Measurements from ENCODE around the gene EML2.
"Not testable (repeated sequence)": the region's sequence is repeated elsewhere in the genome, so short reads cannot be mapped to it uniquely, and the experiment has no call there.

The EML2 gene

GRCh38 chr19:45646345-45646698, 7.1 kb upstream of the EML2 start:
- DNase-seq (ENCODE audit: low spot score): no peak

DNA sequence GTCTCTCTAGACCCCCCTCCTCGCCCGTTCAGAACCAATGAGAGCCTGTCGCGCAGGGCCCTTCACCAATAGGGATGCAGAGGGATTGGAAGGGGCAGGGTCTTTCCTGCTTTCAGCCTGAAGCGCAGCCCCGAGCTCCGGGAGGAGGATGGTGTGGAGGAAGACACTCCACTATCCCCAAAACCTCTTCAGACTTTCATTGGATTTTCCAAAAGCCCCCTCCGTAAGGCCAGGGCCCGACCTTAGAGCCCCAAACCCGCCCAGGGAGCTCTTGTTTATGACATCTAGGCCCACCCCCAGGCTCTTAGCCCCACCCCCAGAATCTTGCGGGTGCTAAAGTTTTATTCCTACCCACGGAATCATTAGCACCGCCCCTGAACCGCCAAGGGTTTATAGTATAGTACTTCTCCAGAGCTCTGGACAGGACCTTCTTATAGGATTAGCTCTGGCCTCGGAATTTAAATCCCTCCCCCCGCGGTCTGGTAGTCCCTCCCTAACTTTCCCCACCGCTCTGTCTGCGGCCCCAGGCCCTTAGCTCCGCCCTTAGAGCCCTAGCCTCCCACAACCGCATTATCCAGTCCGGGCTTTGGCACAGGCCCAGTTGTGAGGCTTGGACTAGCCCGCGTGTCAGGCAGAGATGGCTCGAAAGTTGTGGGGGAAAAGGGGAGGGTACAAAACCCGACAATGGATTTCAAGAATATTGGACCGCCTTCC, 6.6 kb upstream of the EML2 start:
- DNase-seq (ENCODE audit: low spot score): peak; percentile 93

DNA sequence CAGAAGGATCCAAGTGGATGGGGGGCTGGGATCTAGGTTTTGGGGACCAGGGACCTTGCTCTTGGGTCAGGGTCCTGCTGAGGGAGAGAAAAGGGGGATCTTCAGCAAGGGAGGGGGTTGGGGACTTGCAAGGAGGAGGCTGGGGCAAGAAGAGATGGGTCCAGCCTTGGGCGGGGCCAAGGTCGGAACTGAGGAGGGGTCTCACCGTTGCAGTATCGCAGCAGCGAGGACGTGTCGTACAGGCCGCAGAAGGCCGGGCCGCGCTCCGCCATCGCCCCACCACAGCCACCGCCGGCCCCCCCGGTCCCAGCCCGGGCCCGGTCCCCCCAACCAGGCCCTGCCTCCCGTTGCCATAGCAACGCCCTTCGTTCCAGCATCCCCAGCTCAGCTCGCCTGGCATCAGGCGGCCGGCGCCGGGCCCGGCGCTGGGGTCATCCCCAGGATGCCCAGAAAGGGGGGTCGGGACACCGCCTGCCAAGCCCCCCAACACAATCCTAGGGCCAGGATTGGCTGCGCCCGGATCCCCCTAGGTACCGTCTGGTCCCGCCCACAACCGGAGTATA, 6.0 kb upstream of the EML2 start:
- DNase-seq (ENCODE audit: low spot score): no peak

GRCh38 chr19:45643927-45644771, 5.0 kb upstream of the EML2 start:
- DNase-seq (ENCODE audit: low spot score): no peak

DNA sequence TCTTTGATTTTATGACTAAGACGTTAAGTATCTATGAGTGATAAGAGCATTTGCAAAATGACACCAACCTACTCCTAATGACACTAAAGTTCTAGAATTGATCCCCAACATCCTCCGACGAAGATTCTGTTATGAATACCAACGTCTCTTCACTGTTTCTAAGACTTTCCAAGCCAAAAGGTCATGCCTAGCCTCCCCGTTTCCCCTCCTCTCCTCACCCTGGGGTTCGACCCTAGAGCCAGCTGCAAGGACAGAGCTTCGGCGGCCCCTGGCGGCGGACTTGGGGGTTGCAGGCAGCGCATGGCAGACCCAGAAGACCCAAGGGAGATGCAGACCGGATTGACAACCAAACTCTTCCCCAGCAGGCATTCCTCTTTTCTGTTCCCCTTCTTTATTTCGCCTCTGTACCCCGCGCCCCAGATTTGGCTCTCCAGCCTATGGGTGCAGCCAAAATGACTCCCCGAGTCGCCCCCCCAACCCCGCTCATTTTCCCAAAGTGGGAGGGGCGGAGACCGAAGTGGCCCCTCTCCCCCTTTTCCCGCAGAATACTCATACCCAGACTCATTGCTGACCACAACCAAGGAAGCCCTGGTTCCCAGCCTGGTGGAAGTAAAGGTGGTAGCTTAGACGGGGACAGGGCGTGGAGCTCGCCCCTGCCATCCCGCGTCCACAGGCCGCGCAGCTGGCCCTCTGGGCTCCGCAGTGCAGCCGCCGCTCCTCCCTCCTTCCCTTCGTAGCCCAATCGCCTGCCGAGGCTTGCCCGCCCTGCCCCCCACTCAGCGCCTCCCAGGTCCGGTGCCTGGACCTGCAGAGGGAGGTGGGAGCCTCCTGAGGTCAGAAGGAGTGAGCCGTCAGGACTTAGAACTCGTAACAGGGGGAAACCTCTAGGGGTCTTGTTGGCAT, 4.1 kb upstream of the EML2 start:
- peak; percentile 78 for DNase-seq (ENCODE audit: low spot score)

- DNase-seq (ENCODE audit: low spot score): peak; percentile 73
Measured at GRCh38 chr19:45641274-45642105, 2.3 kb upstream of the EML2 start.

- DNase-seq (ENCODE audit: low spot score): peak; percentile 6
Measured at GRCh38 chr19:45640849-45641273, 1.7 kb upstream of the EML2 start.

DNA sequence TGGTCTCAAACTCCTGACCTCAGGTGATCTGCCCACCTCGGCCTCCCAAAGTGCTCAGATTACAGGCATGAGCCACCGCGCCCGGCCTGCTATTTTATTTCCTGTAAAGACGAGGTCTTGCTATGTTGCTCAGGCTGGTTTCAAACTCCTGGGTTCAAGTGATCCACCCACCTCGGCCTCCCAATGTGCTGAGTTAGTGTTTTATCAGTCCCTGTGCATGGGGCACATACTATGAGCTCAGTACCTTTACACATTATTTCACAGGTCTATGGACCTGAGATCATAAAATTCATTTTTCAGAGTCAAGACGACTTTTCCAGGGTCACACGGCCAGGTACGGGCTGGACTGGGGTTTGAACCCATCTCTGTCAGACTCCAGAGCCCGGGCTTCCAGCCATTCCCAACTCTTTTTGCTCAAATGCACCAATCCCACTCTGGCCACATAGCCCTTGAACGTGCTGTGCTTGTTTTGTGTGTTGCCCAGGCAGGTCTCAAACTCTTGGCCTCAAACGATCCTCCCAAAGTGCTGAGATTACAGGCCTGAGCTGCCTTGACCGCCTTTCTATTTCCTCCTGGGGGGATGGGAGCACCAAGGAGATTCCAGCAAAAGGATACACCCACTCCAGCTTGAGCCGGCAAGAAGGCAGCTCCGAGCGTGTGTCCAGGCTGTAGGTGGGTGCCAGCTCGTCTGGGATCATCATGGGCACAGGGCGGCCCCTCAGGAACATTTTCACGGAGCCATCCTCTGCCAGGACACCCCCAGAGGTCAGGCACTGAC, 1.1 kb downstream of the EML2 start:
- DNase-seq (ENCODE audit: low spot score): peak; percentile 27

GRCh38 chr19:45636902-45637301, 2.3 kb downstream of the EML2 start:
- DNase-seq (ENCODE audit: low spot score): no peak

GRCh38 chr19:45636275-45636674, 2.9 kb downstream of the EML2 start:
- DNase-seq (ENCODE audit: low spot score): no peak

GRCh38 chr19:45632468-45633196, 6.6 kb downstream of the EML2 start:
- DNase-seq (ENCODE audit: low spot score): peak; percentile 98

DNA sequence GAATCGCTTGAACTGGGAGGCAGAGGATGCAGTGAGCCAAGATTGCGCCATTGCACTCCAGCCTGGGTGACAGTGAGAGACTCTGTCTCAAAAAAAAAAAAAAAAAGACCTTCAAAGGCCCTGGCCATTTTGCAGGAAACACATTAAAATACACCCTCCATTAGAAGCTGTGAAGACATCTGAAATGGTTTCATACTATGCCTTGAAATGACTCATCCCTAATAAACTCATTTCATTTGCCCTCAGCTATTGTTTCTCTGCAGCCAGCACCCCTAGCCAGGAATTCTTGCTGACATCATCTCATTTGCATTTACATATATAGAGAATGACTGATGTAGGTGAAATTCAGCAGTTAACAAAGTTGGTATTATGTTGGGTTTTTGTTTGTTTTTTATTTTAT, 8.7 kb downstream of the EML2 start:
- DNase-seq (ENCODE audit: low spot score): peak; percentile 83

GRCh38 chr19:45629704-45630103, 9.5 kb downstream of the EML2 start:
- DNase-seq (ENCODE audit: low spot score): no peak

DNA sequence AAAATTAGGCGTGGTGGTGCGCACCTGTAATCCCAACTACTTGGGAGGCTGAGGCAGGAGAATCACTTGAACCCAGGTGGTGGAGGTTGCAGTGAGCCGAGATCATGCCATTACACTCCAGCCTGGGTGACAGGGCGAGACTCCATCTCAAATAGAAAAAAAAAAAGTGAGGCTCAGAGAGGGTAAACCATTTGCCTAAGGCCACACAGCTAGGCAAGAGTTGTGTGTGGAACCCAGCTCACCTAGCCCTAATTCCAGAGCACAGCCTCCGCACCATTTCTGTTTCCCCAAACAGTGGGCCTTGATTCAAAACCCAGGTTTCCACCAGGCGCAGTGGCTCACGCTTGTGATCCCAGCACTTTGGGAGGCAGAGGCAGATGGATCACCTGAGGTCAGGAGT, 11.0 kb downstream of the EML2 start:
- DNase-seq (ENCODE audit: low spot score): not testable (repeated sequence)

DNA sequence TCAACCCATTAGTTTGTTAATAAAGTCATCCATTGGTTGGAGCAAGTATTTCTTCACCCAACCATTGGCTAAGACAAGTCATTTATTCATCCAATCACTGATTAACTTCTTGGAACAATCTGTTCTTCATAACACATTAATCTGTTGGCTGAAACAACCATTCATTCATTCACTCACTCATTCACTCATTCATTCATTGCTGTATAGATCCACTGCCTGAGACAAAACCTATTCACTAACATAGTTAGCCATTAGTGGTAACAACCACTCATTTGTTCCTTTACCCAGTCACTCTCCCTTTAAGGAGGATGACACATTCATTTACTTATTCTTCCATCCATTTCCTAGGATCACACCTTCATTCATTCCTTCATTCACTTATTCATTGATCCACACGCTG, 15.2 kb downstream of the EML2 start:
- DNase-seq (ENCODE audit: low spot score): no peak

GRCh38 chr19:45621976-45622503, 17.2 kb downstream of the EML2 start:
- no peak for DNase-seq (ENCODE audit: low spot score)

GRCh38 chr19:45621389-45621788, 17.8 kb downstream of the EML2 start:
- DNase-seq (ENCODE audit: low spot score): no peak

DNA sequence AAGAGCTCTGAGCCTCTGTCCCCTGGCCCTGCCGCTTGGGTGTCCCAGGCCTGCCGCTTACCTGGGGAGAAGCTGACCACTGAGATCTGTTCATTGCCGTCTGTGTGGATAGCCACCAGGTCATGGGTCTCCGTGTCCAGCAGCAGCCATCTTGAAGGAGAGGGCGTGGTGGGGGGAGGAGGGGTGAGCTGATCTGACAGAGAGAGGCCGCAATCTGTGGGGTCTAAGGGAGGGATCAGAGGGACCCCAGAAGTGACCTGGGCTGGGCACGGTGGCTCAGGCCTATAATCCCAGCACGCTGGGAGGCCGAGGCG, 22.5 kb downstream of the EML2 start:
- no peak for DNase-seq (ENCODE audit: low spot score)
